Measurements from ENCODE around the gene DNAJB9. TPM values are rescaled to one million over a fixed set of nuclear protein-coding genes. Genes with fewer than 3 reads are reported as not detected.

The DNAJB9 gene
- polyA plus RNA-seq, 3 donors: 18.1 to 20.7 (median 18.4) TPM

DNA sequence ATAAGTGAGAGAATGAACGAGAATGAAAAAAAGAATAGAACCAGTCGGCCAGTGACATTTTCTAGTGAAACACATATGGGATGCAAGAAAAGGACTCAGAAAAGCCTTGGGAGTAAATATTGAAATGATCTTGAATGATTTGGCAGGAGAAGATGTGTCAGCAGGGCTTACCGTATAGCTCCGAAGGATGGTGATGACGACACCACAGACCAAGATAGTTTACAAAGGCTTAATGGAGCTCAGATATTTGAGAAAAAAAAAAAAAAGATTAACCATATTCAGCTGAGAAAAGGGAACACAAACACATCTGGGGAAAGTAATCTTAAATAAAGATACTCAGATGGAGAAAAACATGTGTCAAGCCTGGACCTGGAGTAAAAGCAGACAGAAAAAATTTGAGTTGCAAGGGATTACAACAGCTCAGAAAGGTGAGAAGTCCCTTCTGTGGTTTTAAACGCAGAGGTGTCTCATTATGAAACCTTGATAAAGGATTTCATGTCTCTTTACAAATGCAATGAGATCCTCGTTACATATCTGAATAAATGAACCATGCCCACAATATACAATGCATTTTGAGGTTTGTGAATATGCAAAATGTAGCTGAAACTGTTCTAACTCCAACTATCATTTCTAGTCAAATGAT is 36.0 kb downstream of the DNAJB9 start:
- H3K4me2 ChIP-seq (replicated peaks; ENCODE audit: extremely low read depth, low read length, poor library complexity, severe bottlenecking): no peak overlapping the region
- H3K9me3 Mint-ChIP-seq: no peaks in the 10 kb centered on the region
- H2AFZ ChIP-seq (ENCODE audit: insufficient read depth, low read depth, low read length, poor library complexity, severe bottlenecking): no peak overlapping the region
- intact Hi-C loops (cut with micrococcal nuclease): no loop called here
- DNase-seq: no peak
- no peaks in the 10 kb centered on the region for H3K79me2 ChIP-seq (ENCODE audit: insufficient read depth, low read length)
- no peak overlapping the region for H3K9ac ChIP-seq (ENCODE audit: insufficient read depth, low read length, poor library complexity, severe bottlenecking)
- H3K27me3 Mint-ChIP-seq (ENCODE audit: low read depth in 3 of 3): peaks cover 5 to 7% (median 6%) of the 10 kb centered on the region in 3 donors
- no peak overlapping the region for H3K27ac Mint-ChIP-seq
- no peaks in the 10 kb centered on the region for H3K27me3 ChIP-seq (ENCODE audit: control insufficient read depth in 2 of 2, insufficient read depth in 2 of 2, low read length in 2 of 2)
- 100% methylated on average over 2 of the region's 7 CpGs for WGBS (ENCODE audit: insufficient coverage)
- no peaks in the 10 kb centered on the region for H3K36me3 ChIP-seq (replicated peaks in 1 of 2; ENCODE audit: control insufficient read depth in 1 of 2, insufficient read depth in 2 of 2, low read length in 2 of 2)
- H3K9me3 ChIP-seq (replicated peaks in 1 of 2; ENCODE audit: control insufficient read depth in 1 of 2, insufficient read depth in 1 of 2, low read length in 2 of 2): no peaks in the 10 kb centered on the region
- H3K4me3 Mint-ChIP-seq: no peak overlapping the region
- H3K36me3 Mint-ChIP-seq: no peaks in the 10 kb centered on the region
- H3K4me1 ChIP-seq (ENCODE audit: control insufficient read depth in 1 of 2, insufficient read depth in 2 of 2, low read length in 2 of 2): no peaks in the 10 kb centered on the region
- no peaks in the 10 kb centered on the region for H4K20me1 ChIP-seq (ENCODE audit: insufficient read depth, low read length)
- H3K4me1 Mint-ChIP-seq: no peaks in the 10 kb centered on the region
- TF ChIP-seq, protein P1, sequence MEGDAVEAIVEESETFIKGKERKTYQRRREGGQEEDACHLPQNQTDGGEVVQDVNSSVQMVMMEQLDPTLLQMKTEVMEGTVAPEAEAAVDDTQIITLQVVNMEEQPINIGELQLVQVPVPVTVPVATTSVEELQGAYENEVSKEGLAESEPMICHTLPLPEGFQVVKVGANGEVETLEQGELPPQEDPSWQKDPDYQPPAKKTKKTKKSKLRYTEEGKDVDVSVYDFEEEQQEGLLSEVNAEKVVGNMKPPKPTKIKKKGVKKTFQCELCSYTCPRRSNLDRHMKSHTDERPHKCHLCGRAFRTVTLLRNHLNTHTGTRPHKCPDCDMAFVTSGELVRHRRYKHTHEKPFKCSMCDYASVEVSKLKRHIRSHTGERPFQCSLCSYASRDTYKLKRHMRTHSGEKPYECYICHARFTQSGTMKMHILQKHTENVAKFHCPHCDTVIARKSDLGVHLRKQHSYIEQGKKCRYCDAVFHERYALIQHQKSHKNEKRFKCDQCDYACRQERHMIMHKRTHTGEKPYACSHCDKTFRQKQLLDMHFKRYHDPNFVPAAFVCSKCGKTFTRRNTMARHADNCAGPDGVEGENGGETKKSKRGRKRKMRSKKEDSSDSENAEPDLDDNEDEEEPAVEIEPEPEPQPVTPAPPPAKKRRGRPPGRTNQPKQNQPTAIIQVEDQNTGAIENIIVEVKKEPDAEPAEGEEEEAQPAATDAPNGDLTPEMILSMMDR (IDR thresholded peaks at IDR 0.05): no peak
- no peak overlapping the region for H3K27ac ChIP-seq (ENCODE audit: low read depth in 1 of 2, low read length in 2 of 2)
- no peak overlapping the region for H3K4me3 ChIP-seq (replicated peaks in 1 of 3; ENCODE audit: low read depth in 2 of 3, low read length in 3 of 3)

- no peak overlapping the region for H3K4me3 ChIP-seq (replicated peaks in 1 of 3; ENCODE audit: low read depth in 2 of 3, low read length in 3 of 3)
Observed at GRCh38 chr7:108609643-108610042, 40.0 kb downstream of the DNAJB9 start.

More at GRCh38 chr7:108609643-108610042, 40.0 kb downstream of the DNAJB9 start:
- no peaks in the 10 kb centered on the region for H3K79me2 ChIP-seq (ENCODE audit: insufficient read depth, low read length)
- no peak overlapping the region for H3K27ac ChIP-seq (ENCODE audit: low read depth in 1 of 2, low read length in 2 of 2)
- no peaks in the 10 kb centered on the region for H4K20me1 ChIP-seq (ENCODE audit: insufficient read depth, low read length)
- H3K36me3 Mint-ChIP-seq: no peaks in the 10 kb centered on the region
- H3K4me2 ChIP-seq (replicated peaks; ENCODE audit: extremely low read depth, low read length, poor library complexity, severe bottlenecking): no peak overlapping the region
- peaks cover 3 to 7% (median 7%) of the 10 kb centered on the region in 3 donors for H3K27me3 Mint-ChIP-seq (ENCODE audit: low read depth in 3 of 3)
- H3K4me1 ChIP-seq (ENCODE audit: control insufficient read depth in 1 of 2, insufficient read depth in 2 of 2, low read length in 2 of 2): no peaks in the 10 kb centered on the region
- no peak for DNase-seq
- WGBS (ENCODE audit: insufficient coverage): 100% methylated on average over 1 of the region's 2 CpGs
- intact Hi-C loops (cut with micrococcal nuclease): no loop called here
- no peak overlapping the region for H2AFZ ChIP-seq (ENCODE audit: insufficient read depth, low read depth, low read length, poor library complexity, severe bottlenecking)
- H3K27me3 ChIP-seq (ENCODE audit: control insufficient read depth in 2 of 2, insufficient read depth in 2 of 2, low read length in 2 of 2): no peaks in the 10 kb centered on the region
- H3K36me3 ChIP-seq (replicated peaks in 1 of 2; ENCODE audit: control insufficient read depth in 1 of 2, insufficient read depth in 2 of 2, low read length in 2 of 2): no peaks in the 10 kb centered on the region
- TF ChIP-seq, protein P1 (IDR thresholded peaks at IDR 0.05): no peak
- H3K9me3 Mint-ChIP-seq: no peaks in the 10 kb centered on the region
- H3K4me1 Mint-ChIP-seq: no peaks in the 10 kb centered on the region
- no peak overlapping the region for H3K9ac ChIP-seq (ENCODE audit: insufficient read depth, low read length, poor library complexity, severe bottlenecking)
- no peak overlapping the region for H3K4me3 Mint-ChIP-seq
- H3K27ac Mint-ChIP-seq: no peak overlapping the region
- H3K9me3 ChIP-seq (replicated peaks in 1 of 2; ENCODE audit: control insufficient read depth in 1 of 2, insufficient read depth in 1 of 2, low read length in 2 of 2): no peaks in the 10 kb centered on the region

Data from CD14-positive monocyte (primary cell).